ENCODE results near the gene ADM.

The ADM gene

GRCh38 chr11:10329935-10330334, 25.1 kb downstream of the ADM start:
- DNase-seq: no peak

DNA sequence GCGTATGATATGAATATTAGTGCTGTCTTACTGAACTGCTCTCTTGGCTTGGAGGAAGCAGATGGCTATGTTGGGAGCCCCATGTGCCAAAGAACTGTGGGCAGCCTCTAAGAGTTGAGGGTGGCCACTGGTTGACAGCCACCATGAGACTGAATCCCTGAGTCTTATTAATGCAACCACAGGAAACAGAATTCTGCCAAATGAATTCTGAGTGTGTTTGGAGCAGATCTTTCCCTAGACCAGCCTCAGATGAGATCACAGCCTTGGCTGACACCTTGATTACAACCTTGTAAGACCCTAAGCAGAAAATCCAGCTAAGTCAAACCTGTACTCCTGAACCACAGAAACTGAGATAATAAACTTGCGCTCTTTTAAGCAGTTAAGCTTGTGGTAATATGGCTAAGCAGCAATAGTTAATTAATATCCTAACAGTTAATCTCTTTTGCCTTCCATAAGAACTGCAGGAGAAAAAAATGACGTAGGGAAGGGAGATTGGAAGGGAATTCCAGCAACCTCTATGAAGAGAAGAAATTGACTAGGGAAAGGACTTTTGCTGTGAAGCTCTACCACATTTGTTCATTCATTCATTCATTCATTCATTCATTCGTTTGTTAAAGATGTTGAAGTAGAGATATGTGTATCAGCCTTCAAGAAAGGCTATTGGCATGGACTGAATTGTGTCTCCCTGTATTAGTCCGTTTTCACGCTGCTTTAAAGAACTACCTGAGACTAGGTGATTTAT, 26.8 kb downstream of the ADM start:
- DNase-seq: no peak

- no peak for DNase-seq
These were observed 28.6 kb downstream of the ADM start for GRCh38 chr11:10333490-10333889.

GRCh38 chr11:10338287-10338686, 33.4 kb downstream of the ADM start:
- no peak for DNase-seq

- no peak for DNase-seq
These were observed 43.9 kb downstream of the ADM start for GRCh38 chr11:10348650-10349280.

- no peak for DNase-seq
These were observed 44.4 kb downstream of the ADM start for GRCh38 chr11:10349281-10349665.

DNA sequence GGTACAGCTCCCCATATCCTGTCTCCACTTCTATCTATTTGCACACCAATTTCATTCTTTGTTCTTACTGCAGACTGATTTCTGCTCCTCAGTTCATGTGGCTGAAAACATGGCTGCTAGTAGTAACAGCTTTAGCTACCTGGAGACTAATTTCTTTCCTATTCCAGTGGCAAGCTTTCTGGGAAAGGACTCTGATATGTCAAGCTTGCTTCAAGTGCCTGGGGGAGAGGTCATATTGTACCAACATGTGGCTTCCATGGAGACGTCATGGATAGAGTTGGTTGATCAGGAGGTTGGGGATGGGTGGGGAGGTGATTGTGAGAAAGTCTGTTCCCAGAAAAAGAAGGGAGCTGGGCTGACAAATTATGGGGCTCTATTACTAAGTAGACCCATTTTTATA, 44.9 kb downstream of the ADM start:
- no peak for DNase-seq

DNA sequence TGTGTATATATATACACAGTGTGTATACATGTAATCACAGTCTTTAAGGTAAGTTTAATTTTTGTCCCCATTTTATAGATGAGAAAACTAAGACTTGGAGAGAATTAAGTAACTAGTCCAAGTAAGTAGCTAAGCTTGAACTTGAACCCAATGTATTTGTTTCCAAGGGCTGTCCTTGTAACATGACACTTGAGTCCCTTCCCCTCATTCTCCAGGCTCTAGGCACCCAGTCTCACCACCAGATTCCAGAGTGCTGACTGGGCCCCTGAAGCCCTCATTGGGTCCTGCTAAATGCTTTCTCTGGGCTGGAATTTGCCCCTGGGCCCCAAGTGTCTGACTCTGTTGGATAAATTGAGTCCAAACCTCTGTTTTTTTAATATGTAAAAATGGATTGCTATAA, 45.5 kb downstream of the ADM start:
- no peak for DNase-seq

- DNase-seq: no peak
These were observed 46.5 kb downstream of the ADM start for GRCh38 chr11:10351435-10351764.

DNA sequence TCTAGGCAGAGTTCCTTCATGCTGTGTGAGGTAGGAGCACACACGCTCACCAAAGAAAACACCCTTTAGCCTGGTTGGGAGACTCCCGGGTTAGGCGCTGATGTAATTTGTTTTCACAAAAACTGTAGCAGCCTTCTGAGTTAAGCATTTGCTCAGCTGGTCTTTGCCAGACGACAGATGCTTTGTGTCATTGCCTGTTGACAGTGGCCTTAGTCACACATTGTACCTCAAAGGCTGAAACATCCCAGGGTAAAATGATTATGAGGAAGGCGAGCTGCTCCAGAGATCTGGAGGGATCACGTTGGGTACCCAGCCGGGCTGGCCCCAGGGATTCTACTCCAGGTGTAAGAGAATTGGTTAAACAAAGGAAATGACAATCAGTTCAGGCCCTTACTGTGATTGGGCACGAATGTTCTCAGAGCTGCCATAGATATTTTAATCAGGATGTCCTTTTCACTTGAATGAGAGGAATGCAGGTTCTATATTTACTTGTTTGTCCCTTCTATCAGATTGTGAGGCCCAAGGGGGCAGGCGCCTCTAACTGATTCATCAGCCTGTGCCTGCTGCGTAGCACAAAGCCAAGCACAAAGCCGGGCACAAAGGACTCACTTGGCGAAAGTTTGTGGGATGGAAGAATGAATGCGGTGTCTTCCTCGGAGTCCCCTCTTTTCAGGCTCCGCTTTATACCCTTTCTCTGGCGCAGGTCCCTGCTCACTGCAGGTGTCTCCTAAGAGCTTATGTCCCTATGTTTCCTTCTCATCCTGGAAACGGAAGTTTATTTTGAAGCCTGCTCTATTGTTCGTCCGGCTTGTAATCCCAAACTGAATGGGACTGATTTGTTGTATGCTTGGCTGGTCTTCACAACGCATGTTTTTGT, 47.1 kb downstream of the ADM start:
- DNase-seq: peak; percentile 6

- no peak for DNase-seq
These were observed 48.2 kb downstream of the ADM start for GRCh38 chr11:10352921-10353550.

DNA sequence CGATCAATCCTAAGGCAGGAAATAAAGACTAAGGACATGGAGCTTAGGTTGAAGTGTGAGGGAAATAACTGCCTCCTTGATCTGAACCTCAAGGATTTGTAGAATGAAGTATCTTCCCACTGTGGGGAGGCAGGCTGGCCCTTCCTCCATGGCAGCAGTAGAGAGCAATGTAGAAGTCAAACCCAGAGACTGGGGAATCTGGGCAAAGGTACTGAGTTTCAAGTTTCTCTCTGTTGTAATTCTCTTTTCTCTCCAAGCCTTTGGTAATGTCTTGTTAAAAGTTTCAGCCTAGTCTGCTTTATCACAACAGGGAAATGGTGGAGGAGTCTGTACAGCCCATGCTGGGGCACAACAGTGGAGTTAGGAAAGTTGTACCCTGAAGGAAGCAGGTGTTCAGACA, 49.5 kb downstream of the ADM start:
- no peak for DNase-seq

DNA sequence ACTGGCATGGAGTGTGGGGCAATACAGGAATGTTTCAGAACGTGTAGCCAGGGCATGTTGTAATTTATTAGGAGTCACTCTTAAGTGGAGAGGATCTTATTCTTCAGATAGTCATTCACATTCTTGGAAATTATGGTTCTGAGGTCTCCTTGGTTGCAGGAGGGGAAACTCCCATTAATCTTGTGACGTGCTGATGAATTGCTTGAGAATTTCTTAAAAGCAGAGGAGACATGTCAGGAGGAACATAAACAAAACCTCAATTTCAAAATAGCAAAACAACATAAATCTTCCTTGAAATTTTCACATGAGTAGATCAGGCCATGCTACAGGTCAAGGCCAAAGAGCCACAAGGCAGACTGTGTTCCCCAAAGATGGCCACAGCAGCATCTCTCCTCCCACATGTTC, 50.4 kb downstream of the ADM start:
- no peak for DNase-seq

- DNase-seq: no peak
These were observed 51.3 kb downstream of the ADM start for GRCh38 chr11:10356161-10356560.
